LNCAP (cell line): Measurements from ENCODE around the gene GIMD1.

Experiments
- CTCF ChIP-seq: fragments of 450-650 bp; IDR thresholded peaks from 2 replicates; pipeline ENCODE4 v1.5.1; 2017; ENCODE audit warnings: mild to moderate bottlenecking

The GIMD1 gene

GRCh38 chr4:106368678-106369077 lies at the start of gene GIMD1:
TSS of gene GIMD1 (minus strand) at chr4:106368778. CDS start at chr4:106367435, 1,343 bp downstream.
- TF ChIP-seq CTCF, result no peak

- no peak for TF ChIP-seq CTCF
Measured at GRCh38 chr4:106414366-106414765, 45.8 kb upstream of the GIMD1 start.

- TF ChIP-seq CTCF, result no peak
Measured at GRCh38 chr4:106409901-106410889, 41.6 kb upstream of the GIMD1 start.

GRCh38 chr4:106401157-106401556 lies 32.6 kb upstream of the GIMD1 start:
- TF ChIP-seq CTCF, result no peak

GRCh38 chr4:106395582-106395981 lies 27.0 kb upstream of the GIMD1 start:
- TF ChIP-seq CTCF, result no peak

- TF ChIP-seq CTCF, result no peak
Measured at GRCh38 chr4:106385853-106386393, 17.3 kb upstream of the GIMD1 start.

GRCh38 chr4:106384878-106385277 lies 16.3 kb upstream of the GIMD1 start:
- TF ChIP-seq CTCF, result no peak
